CD4-positive, alpha-beta T cell treated with Interleukin-17A for 1 hour (primary cell): Measurements from ENCODE around the gene ZNF189.

ENCODE experiments used
- DNase-seq: peaks from one replicate; pipeline ENCODE4 v3.0.0-alpha.2; 2020

The ZNF189 gene

GRCh38 chr9:101398068-101398929 lies at the start of gene ZNF189, which contains the start of gene MRPL50:
Gene ZNF189 (plus strand): TSS chr9:101398851. CDS start chr9:101399157, 306 bp downstream.
Gene MRPL50 (minus strand): TSS chr9:101398618. CDS start chr9:101398592, 26 bp downstream.
- peak; percentile 99 for DNase-seq

DNA sequence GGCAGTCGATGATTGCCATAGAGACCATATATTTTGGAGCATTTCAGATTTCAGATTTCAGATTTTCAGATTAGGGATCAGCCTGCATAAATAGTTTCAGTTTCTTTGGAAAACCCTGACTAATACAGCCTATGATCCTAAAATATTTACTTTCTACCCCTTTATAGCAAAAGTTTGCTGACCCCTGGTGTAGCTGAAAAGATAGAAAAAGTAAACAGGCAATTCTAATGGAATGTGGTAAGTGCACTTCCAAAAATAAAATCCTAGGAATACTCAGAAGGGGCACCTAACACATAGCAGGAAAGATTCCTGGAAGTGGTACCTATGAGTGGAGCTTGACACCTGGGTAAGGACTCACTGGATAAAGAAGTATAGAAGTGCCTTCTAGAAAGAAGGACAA lies 48.4 kb upstream of the ZNF189 start:
- DNase-seq = no peak

GRCh38 chr9:101352892-101353463 lies 45.7 kb upstream of the ZNF189 start:
- DNase-seq = no peak

- DNase-seq = no peak
Observed at GRCh38 chr9:101353683-101354082, 45.0 kb upstream of the ZNF189 start.

DNA sequence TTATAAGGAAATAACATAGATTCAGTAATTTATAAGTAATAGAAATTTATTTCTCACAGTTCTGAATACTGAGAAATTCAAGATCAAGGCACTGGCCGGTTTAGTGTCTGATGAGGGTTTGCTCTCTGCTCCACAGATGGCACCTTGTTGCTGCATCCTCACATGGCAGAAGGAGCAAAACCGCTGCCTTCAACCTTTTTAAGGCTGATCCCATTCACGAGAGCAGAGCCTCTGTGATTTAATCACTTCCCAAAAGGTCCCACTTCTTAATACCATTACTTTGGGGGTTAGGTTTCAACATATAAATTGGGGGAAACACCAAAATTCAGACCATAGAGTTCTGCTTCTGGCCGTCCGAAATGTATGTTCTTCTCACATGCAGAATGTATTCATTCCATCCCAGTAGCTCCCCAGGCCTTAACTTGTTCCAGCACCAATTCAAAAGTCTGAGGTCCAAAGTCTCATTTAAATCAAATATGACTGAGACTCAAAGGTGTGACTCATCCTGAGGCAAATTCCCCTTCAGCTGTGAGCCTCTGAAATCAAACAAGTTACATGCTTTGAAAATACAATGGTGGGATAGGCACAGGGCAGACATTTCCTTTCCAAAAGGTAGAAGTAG lies 44.4 kb upstream of the ZNF189 start:
- DNase-seq = no peak

DNA sequence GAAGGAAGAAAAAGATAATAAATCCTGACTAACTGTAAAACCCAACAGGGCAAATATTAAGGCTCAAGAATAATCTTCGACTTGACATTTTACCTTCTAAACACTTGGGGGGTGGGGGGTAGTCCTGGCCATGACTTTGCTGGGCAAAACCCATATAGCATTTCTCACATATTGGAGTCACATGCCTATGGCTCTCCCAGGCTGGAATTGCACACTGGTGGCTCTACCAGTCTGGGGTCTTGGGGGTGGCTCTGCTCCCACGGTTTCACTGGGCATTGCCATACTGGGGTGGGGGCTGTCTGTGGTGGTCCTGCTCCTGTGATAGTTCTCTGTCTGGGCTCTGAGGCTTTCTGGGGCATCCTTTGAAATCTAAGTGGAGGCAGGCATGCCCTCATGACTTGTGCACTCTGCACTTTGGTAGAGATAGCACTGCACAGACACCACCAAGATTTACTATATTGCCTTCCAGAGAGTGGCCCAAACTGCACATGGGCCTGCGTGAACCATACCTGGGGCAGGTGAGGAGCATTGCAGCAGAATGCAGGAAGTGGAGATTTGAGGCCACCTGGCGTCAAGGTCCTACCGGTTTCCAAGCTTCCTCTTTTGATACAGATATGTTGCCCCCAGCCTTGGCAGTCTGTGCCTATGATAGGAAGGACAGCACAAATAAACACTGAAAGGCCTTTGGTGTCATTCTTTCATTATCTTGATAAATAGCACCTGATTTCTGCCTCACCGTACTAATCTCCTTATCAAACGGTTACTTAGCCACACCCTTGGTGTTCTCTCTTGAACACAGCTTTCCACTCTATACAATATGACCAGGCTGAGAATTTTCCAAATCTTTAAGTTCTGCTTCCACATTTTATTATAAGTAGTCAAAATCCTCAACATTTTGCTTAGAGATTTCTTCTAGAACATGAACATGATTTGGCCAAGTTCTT lies 43.6 kb upstream of the ZNF189 start:
- no peak for DNase-seq

- DNase-seq = no peak
Observed at GRCh38 chr9:101356619-101357018, 42.0 kb upstream of the ZNF189 start.

DNA sequence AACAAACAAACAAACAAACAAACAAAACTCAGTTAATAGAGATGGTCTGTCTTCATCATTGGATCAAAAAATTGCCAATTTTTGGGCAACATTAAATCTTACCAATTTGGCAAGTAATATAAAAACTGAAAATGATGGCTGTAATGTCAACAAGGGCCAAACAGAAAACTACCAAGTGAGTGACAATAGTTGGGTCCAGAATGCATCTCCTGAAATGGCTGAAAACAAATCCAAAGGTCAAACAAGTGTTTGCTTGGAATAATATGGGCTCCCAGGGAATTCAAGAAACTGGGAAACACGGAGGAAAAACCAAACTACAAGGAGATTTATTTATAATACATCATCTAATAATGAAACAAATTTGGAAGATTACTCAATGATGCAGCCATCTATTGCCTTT lies 39.0 kb upstream of the ZNF189 start:
- no peak for DNase-seq

GRCh38 chr9:101360647-101361046 lies 38.0 kb upstream of the ZNF189 start:
- no peak for DNase-seq

DNA sequence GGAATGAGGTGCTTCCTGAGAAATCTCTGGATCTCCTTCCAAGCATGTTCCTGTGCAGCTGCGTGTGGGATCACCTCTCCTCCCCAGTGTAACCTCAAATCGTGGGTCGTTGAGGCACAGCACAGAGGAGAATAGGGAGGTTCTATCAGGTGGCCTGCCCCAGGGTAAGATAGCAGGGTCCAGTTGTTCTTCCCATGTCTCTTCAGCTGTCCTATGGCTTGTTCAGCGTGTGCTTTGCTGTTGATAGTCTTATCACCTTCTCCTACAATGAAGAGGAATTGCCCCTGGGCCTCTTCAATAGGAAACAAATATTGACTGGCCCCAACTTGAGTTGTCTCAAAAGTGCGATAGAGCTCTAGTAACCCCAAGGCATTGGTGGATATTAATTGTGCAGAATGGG lies 36.2 kb upstream of the ZNF189 start:
- no peak for DNase-seq

GRCh38 chr9:101365181-101365580 lies 33.5 kb upstream of the ZNF189 start:
- no peak for DNase-seq

DNA sequence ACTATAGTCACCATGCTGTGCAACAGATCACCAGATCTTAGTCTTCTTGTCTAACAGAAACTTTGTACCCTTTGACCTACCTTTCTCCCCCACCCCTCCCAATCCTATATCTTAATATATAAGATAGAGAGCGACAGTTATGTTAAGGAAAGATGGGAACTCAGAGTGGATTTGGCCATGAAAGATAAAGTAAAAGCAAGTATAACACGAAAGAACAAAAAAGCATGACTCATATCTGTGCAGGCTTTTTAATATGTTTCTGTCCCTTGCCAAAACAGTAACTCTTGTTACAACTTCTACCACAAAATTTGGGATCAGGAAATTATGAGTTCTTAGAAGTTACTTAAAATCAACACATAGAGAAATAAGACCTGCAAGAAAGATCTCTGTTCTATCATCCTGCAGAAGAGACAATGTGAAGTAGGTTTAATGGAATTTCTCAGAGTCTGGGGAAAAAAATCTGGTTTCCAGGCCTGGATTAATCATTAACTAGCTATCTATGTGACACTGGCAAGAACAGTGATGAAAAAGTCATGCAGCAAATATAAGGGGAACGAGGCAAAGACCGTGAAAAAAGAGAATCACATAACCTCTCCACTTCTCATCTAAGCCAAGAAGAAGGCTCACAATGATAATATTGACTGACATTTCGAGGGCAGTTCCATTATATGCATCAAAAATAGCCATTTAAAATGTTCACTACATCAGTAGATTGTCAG lies 32.5 kb upstream of the ZNF189 start:
- no peak for DNase-seq

DNA sequence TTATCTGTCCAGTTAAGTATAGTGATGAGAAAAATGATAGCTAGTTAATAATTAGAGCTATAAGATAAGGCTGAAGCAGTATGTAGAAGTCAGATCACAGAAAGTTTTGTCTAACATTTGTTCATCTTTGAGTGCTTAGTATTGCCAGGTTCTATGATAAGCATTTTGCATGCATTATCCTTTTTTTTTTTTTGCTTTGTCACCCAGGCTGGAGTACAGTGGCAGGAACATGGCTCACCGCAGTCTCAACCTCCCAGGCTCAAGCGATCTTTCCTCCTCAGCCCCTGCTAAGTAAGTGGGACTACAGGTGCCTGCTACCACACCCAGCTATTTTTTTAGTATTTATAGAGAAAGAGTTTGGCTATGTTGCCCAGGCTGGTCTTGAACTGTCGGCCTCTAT lies 31.3 kb upstream of the ZNF189 start:
- DNase-seq = no peak

- no peak for DNase-seq
Observed at GRCh38 chr9:101369286-101369685, 29.4 kb upstream of the ZNF189 start.

DNA sequence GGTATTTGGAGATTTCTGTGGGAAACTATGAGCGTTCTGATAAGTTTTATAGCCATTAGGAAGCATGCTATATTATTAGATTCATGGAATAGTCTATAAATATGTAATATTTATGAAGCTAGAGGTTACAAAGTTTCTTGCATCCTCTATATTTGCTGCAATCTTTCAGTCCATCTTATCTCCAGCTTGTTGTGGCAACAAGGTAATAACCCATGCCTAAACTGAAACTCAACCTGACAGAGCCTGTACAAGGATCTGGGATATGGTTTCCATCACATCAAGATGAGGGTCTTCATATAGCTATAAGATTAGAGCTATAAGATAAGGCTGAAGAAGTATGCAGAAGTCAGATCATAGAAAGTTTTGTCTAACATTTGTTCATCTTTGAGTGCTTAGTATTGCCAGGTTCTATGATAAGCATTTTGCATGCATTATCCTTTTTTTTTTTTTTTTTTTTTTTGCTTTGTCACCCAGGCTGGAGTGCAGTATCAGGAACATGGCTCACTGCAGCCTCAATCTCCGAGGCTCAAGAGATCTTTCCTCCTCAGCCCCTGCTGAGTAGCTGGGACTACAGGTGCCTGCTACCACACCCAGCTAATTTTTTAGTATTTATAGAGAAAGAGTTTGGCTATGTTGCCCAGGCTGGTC lies 28.6 kb upstream of the ZNF189 start:
- no peak for DNase-seq

DNA sequence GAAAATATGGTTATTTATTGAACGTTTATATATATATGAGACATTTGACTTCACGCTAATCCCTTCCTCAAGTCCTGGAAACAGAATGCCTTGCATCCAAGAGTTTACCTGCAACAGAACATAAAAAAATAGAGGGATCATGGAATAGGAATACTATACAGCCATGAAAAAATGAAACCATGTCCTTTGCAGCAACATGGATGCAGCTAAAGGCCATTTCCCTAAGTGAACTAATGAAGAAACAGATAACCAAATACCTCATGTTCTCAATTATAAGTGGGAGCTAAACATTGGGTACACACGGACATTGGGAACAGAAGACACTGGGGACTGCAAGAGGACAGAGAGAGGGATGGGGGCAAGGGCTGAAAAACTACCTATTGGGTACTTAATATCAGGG lies 26.8 kb upstream of the ZNF189 start:
- DNase-seq = no peak

- DNase-seq = no peak
Observed at GRCh38 chr9:101372327-101373118, 26.1 kb upstream of the ZNF189 start.

DNA sequence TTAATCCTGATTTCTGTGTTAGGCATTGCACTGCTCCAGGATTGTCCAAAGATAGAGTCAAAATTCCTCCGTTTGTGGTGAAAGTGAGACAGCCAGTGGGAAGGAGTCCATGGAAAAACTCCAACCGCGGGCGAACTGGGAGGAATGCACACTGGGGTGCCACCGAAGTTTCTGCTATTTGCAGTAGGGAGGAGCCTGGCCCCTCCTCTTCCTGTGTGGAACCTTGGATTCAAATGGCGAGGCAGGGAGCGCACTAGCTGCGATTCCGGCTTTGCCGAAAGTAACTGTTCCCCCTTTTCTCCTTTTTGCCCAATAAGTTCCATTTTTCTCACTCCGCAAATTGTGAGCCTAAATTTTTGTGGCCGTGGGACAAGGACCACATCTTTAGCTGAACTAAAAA lies 23.1 kb upstream of the ZNF189 start:
- DNase-seq = no peak

DNA sequence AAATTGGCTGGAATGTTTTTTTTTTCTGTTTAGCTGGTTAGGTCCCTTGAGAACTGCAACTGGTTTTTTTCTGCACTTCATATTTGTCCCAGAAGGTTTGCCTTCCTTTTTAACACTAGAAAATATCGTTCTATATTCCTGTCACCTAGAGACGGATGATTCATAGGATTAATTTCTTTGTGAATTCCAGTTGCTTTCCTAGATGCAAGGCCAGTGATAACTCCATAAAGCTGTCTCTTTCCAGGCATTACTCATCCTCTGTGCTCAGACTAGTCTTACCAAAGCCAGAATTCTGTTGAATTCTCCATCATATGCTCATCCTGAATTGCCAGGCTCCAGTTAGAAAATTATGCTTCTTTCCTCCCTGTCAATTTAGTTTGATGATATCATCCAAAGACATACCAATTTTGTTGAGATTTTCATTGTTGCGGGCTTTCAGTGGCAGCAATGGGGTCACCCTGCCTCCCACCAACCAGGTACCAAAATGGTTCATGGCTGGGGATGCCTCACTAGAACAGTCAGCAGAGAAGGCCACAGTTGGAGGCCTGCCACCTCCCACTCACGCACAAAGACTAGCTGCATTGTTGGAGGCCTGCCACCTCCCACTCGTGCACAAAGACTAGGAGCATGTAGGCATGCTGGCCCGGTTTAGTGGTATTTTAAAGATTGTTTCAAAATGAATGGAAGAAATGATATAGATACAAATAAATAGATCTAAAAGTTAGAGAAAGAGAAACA lies 22.4 kb upstream of the ZNF189 start:
- no peak for DNase-seq

GRCh38 chr9:101380295-101380694 lies 18.4 kb upstream of the ZNF189 start:
- DNase-seq = no peak
